Suppressor macrophage (primary cell): ENCODE data around the gene AVPR2.

Experiments used
- DNase-seq, 4 experiments: peaks; one replicate each; pipeline ENCODE4 v3.0.0-alpha.2; 2020 to 2022

Gene AVPR2

DNA sequence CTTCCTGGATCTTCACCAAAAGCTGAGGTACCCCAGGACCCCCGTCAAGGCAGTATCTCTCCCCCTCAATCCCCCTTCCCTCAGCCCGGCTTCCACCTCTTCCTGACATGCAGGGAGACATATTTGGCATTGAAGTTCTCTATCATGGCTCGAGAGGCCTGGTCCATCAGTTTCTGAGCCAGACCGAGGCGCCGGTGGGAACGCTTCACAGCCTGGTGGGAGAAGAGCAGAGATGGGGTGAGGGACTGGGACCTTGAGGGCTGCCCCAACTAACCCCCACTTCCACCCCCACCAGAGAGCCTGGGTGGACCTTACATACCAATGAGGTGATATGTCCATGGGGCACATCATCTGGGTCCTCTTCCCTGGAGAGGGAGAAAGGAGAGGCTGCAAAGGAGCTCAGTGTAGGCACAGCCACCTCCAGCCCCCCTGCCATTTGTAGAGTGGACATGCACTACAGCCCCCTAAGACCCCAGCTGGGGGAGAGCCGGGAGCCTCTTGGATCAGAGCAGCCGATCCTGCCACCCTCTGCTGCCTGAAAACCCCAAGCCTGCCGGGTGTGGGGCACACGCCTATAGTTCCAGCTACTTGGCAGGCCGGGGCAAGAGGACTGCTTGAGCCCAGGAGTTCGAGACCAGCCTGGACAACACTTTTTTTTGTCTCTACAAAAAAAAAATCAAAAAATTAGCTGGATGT lies 27.9 kb downstream of the AVPR2 start:
- no peak for DNase-seq

DNA sequence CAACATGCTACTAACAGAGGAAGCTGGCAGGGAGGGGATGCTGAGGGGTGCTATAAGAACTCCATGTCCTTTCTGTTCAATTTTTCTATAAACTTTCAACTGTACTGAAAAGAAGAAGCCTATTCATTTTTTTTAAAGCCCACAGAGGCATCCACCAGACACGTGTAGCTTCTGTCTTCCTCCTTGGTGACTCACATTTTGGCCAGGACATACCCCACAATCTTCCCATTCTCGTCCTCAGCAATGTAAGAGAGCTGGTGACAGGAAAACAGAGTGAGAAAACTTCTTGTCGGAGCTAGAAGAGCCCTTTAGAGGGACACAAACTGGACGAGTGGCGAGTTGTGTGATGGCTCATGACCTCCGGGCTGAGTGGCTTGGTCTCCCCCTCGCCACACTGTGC lies 29.3 kb downstream of the AVPR2 start:
- DNase-seq = peak; percentile 26 to 62 (median 52)

DNA sequence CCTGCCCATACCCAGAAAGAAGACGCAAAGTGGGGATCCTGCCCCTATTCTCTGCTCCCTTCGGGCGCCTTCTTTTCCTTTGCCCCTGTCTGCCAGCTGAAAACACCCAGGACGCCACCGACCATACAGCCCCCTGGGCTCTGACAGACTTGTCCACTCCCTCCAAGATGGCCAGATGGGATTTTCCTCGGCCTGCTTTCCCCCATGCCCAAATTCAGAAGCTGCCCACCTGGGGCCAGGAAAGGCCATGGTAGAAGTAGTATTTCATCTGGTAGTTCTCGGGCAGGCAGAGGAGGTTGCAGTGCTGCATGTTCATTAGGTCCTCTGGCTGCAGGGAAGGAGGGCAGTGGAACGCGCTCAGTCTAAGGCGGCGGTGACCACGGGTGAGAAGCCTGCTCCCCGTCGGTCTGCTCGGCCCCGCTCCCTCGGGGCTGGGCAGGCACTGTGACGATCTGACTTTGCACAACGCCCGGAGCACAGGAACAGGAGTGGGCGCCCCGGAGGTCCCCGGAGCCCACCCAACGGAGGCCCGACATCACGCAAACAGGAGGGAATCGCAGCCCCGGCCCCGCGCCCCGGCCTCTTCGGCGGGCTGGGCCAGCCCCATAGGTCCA lies 29.8 kb downstream of the AVPR2 start:
- DNase-seq = peak in 1 of 4 experiments; percentile 34

GRCh38 chrX:153934762-153935325 lies 30.4 kb downstream of the AVPR2 start, which contains the start of gene NAA10:
Gene NAA10 (minus strand): TSS chrX:153935037. CDS start chrX:153934904, 133 bp downstream.
- peak; percentile 83 to 93 (median 88) for DNase-seq

DNA sequence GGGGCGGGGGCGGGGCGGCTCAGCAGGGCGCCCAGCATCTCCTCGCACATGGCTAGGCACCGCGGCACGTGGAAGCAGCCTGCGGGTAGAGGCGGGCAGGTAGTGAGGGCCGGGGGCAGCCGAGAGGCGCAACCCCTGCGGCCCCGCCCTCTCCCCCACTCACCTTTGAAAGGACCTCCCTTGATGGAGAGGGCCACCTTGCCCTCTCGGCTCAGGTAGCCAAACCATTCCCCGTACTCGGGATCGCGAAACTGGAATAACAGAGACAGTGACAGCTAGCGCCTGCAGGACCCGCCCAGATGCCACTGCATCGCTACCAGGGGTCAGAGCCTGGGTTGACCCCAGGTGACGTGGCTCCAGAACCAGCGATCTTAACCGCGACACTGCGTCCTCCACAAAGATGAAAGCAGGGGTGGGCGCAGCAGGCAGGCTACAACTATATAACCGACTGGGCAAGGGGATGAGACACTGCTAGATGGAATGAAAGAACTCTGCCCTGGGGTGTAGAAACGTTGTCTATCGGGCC lies 30.9 kb downstream of the AVPR2 start:
- no peak for DNase-seq

DNA sequence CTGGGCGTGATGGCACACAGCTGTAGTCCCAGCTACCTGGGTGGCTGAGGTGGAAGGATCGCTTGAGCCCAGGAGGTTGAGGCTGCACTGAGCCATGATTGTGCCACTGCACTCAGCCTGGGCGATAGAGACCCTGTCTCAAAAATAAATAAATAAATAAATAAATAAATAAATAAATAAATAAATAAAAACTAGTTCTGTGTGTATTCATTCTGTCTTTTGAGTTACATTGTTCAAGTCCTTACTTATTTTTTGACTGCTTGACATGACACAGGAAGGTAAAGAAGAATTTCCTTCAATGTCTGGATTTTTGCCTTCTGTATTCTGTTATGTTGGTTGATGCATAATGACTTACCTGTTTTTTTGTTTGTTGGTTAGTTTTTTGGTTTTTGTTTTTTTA lies 32.6 kb downstream of the AVPR2 start:
- no peak for DNase-seq

DNA sequence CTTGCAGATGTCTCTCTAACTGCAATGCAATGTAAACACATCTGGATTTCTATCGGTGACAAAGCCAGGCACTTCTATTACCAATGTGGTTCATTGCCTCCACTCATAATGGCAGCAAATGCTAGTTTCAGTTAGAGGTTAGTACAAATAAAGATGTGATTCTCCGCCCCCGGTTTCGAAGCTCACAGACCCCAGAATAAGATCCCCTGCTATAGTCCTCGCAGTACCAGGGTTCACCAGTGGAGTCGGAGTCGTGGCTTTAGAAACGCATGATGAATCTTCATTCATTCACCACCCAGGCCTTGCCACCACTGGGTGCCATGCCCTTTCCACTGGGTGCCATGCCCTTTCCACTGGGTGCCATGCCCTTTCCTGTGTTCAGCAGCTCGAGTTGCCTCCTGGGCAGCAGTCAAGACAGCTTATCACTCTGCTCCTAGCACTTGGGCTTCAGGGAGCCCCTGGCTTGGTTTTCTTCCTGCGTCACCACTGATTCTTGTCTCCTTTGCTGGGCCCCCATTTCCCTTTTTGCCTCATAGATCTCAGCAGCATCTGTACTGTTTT lies 33.8 kb downstream of the AVPR2 start:
- DNase-seq = no peak

GRCh38 chrX:153939573-153939972 lies 35.1 kb downstream of the AVPR2 start:
- DNase-seq = no peak

DNA sequence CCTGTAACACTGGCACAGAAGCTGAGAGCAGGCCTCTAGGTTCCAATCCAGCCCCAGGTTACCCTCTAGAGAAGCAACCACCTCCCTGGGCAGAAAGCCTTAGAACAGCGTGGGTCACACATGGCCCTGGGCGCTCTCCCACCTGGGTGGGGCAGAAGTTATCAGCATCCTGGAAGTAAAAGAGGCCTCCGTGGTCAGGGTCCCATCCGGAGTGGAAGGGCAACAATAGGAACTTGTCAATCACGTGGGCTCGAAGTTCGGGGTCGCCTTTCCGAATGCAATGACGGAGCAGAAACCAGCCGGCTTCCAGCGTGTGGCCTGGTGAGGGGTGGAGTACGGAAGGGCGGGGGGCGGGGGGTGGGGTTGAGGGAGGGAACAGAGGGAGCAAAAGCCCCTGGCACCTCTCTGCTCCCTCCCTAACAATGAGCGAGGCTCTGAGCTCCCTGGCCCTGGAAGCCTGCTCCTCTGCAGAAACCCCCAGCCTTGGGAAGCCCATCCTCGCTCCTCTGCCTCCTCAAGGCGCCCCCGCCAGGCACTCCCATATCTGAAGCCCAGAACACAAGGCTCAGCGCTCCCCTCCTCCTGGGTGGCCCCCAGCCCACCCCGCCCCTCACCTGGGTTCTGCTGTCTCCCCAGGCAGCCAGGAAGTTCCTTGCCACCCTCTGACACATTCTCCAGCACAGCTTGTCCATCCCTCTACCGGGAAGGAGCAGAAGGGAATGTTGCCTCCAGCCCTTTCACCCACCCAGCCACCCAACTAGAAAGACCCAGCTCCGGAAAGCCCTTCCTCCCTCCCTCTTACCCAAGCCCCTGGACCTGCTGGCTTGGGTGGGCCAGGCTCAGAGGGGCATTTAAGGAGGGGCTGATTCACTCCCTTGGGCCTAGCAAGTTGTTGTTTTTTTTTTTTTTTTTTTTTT lies 37.1 kb downstream of the AVPR2 start:
- DNase-seq = no peak

GRCh38 chrX:153944140-153944799 lies 39.8 kb downstream of the AVPR2 start, which contains the start of gene RENBP:
Gene RENBP (minus strand): TSS chrX:153944643. CDS start chrX:153944610, 33 bp downstream.
- DNase-seq = peak; percentile 71 to 87 (median 78)

- DNase-seq = peak in 1 of 4 experiments; percentile 26
Observed at GRCh38 chrX:153944800-153945150, 40.3 kb downstream of the AVPR2 start.

- no peak for DNase-seq
Observed at GRCh38 chrX:153945956-153946943, 41.8 kb downstream of the AVPR2 start.

- peak; percentile 78 to 87 (median 85) for DNase-seq
Observed at GRCh38 chrX:153947009-153947769, 42.7 kb downstream of the AVPR2 start.

GRCh38 chrX:153948002-153948466 lies 43.6 kb downstream of the AVPR2 start:
- no peak for DNase-seq

DNA sequence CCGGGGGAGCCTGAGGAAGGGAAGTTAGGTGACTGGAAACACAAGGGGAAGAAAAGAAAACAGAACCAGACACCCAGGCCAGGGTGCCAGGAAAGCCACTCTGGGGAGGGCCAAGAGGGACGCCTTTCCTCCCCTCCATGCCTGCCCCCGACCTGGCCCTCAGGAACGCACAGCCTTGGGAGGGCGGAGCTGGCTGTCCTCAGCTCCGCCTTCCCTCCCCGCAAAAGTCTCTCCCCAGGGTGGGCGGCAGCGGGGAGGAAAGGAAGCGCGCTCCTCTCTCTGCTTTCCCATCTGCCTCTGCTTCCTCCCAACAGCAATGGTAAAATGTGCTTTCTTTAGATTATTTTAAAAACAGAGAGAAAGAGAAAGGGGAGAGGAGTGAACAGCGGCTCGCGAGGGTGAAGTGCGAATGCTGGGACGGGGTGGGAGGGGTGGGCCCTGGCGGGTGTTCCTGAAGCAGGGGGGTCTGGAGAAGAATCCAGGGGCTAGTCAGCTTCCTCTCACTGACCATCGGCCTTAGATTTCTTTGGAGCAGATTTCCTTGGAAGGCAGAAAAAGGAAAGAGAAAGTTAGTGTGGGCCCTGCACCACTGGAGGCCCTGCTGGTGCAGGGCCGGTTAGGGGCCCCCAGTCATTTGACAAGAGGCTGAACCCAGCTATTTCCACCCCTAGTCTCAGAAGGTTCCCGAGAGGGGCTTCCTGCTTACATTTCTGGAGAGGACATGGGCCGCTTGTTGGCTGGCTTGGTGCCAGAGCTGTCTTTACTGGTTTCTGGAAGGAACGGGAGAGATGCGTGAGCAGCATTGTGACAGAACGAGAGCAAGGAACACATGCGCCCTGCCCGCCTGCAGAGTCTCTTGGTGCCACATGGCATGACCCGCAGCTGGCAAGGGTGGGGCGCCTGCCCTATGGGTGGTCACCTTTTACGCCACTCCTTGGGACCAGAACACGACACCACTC lies 44.7 kb downstream of the AVPR2 start:
- DNase-seq = peak in 2 of 4 experiments; percentile 32 to 41

DNA sequence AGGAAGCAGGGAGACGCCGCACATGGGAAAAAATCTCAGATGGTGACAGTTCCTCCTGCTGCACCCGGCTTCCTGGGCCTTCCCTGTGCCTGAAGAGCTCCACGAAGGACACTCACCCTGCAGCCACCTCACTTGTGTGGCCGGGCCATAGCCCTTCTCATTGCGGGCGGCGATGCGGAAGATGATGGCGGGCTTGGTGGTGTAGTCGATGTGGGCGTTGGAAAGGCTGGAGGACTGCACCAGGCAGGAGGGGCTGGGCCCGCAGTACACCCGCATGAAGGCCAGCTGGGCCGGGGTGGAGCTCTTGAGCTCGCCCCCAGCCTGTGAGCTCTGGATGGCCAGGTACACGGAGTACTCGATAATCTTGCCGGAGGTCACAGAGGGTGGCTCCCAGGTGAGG lies 45.7 kb downstream of the AVPR2 start:
- no peak for DNase-seq

- DNase-seq = no peak
Observed at GRCh38 chrX:153951683-153952372, 47.4 kb downstream of the AVPR2 start.
